Mucosa of descending colon (tissue), 3 donors: ENCODE measurements around the gene CFAP74. TPM values are rescaled to one million over a fixed set of nuclear protein-coding genes. Genes with fewer than 3 reads are reported as not detected.

Source experiments
- ATAC-seq: fragments of 200-7000 bp; cut with Tn5 transposase; one replicate; pipeline ENCODE4 v1.9.1; 2020; ENCODE audit warnings: mild to moderate bottlenecking, moderate library complexity
- DNase-seq, 3 donors: peaks; one replicate each; pipeline ENCODE4 v3.0.0-alpha.2; 2020
- H3K36me3 ChIP-seq: fragments of 200-600 bp; one replicate; pipeline ENCODE4 v1.8.0; 2021; ENCODE audit warnings: low read depth, mild to moderate bottlenecking
- H3K4me1 ChIP-seq: fragments of 200-600 bp; one replicate; pipeline ENCODE4 v1.8.0; 2021; ENCODE audit warnings: low read depth, mild to moderate bottlenecking
- H3K4me3 ChIP-seq: fragments of 200-600 bp; one replicate; pipeline ENCODE4 v1.8.0; 2021; ENCODE audit warnings: mild to moderate bottlenecking
- H3K9me3 ChIP-seq: fragments of 200-600 bp; one replicate; pipeline ENCODE4 v1.8.0; 2021; ENCODE audit warnings: mild to moderate bottlenecking
- CTCF ChIP-seq: fragments of 200-600 bp; IDR thresholded peaks from one replicate; pipeline ENCODE4 v1.8.0; 2022; ENCODE audit warnings: antibody characterized with exemption, mild to moderate bottlenecking
- intact Hi-C, 2 donors: fragments of 100-400 bp; cut with DNase I in 1 of 2; cut with micrococcal nuclease in 1 of 2; formaldehyde crosslinking; loops; one replicate each; pipeline versions ENCODE4 v1.11.0 to v1.11.1; 2022; cut with DNase I, micrococcal nuclease
- total RNA-seq, 3 donors: library from RNA; stranded (reverse); fragmentation: NEBNext Ultra II Directional in 2 of 3; extraction: Animal tissue kit (Norgen Biotek cat#: 25700) in 2 of 3; gene quantifications; one replicate each; pipeline versions ENCODE4 v1.2.1 to v1.2.4, GENCODE V29; 2021 to 2023
- donor health status: DM: no; HTN: no; CAD: no; lungs with moderate emphysema.
- donor health status: DM: no; HTN: no; CAD: no.
- donor health status: DM: no; HTN: yes; CAD: no.

The CFAP74 gene
- total RNA-seq, 3 donors from 2014 or later: 0.06 to 0.13 TPM; not detected in 1

GRCh38 chr1:1872329-1872994, 131.1 kb downstream of the CFAP74 start:
- ATAC-seq: no peak
- TF ChIP-seq CTCF: no peak
- Histone ChIP-seq H3K4me1 (peaks cover 30% of the 10 kb centered on the region), H3K4me3 (no peak overlapping the region), H3K9me3 (no peaks in the 10 kb centered on the region), H3K36me3 (no peaks in the 10 kb centered on the region)
- intact Hi-C loops: no loop called here
- no peak for DNase-seq

Other genes with a start within 250 kb of the CFAP74 start
- gene NADK, start 225.3 kb downstream of the CFAP74 start, total RNA-seq: 100 to 1,000 TPM; 116 to 160 (median 129) TPM
- gene GNB1, start 112.7 kb downstream of the CFAP74 start, total RNA-seq: 100 to 1,000 TPM; 314 to 329 (median 318) TPM
- 1 to 10 TPM in 1 of 3 donors, under 1 TPM in 2; 0.32 to 1.2 (median 0.43) TPM for gene CALML6, start 88.5 kb downstream of the CFAP74 start, total RNA-seq
- 1 to 10 TPM; 1.8 to 4.0 (median 3.0) TPM for gene TMEM52, start 84.5 kb downstream of the CFAP74 start, total RNA-seq
- gene GABRD, start 15.6 kb upstream of the CFAP74 start, total RNA-seq: not detected
- gene PRKCZ, start 46.6 kb upstream of the CFAP74 start, total RNA-seq: 10 to 100 TPM; 38.9 to 80.2 (median 53.7) TPM
- gene FAAP20, start 191.0 kb upstream of the CFAP74 start, total RNA-seq: 10 to 100 TPM; 23.4 to 42.6 (median 32.0) TPM
- 10 to 100 TPM; 26.8 to 86.6 (median 29.0) TPM for gene SKI, start 224.5 kb upstream of the CFAP74 start, total RNA-seq